HepG2 (cell line): ENCODE data around the gene EEF1AKMT4. TPM values are rescaled to one million over a fixed set of nuclear protein-coding genes. Genes with fewer than 3 reads are reported as not detected.

Experiments
- ATAC-seq: fragments of 200-7000 bp; cut with Tn5 transposase; 3 replicates; pipeline ENCODE4 v1.9.1; 2020; ENCODE audit warnings: mild to moderate bottlenecking, moderate library complexity
- BruUV-seq: library from RNA; stranded (reverse); fragments of 400-500 nt; replicated peaks from 2 replicates; lab custom pipeline; 2021; lab: Mats Ljungman, UMichigan
- CTCF ChIA-PET: fragments of 300-600 bp; formaldehyde crosslinking; extraction: SDS; loops from one replicate; lab custom pipeline; 2021; ENCODE audit warnings: low total read pairs, inconsistent platforms, low intra/inter-chr PET ratio; lab: Yijun Ruan, JAX
- POLR2A ChIA-PET: fragments of 350-600 bp; sonication (Branson Sonifier 250); formaldehyde crosslinking; loops from one replicate; lab custom pipeline; 2020; ENCODE audit warnings: antibody characterized with exemption, inconsistent platforms; lab: Yijun Ruan, JAX
- DNase-seq: peaks from one replicate; pipeline ENCODE4 v3.0.0-alpha.2; 2015; ENCODE audit warnings: low spot score
- FAIRE-seq: peaks from 3 replicates; lab custom pipeline; 2011; peaks lifted over from hg19 to GRCh38; lab: Jason Lieb, UNC
- H2AFZ ChIP-seq: one replicate; pipeline ENCODE4 v1.6.1; 2011; ENCODE audit warnings: low read length, inconsistent platforms
- H3K27ac ChIP-seq: fragments of 300-600 bp; 3 replicates; pipeline ENCODE4 v1.8.0; 2011; ENCODE audit warnings: mixed run types, mild to moderate bottlenecking, mixed read lengths, low read length, inconsistent platforms; ENCODE audit not compliant: insufficient read depth; ENCODE audit errors: extremely low read length
- H3K27me3 ChIP-seq, 2 experiments: fragments of 200-600 bp in 1 of 2; 2 replicates in 1 of 2; 3 replicates in 1 of 2; pipeline versions ENCODE4 v1.6.0 to v1.8.0; 2011; ENCODE audit warnings: low read length in 2 of 2, mild to moderate bottlenecking in 2 of 2, moderate library complexity in 2 of 2, inconsistent platforms in 1 of 2; ENCODE audit not compliant: insufficient read depth in 2 of 2, control insufficient read depth in 1 of 2
- H3K36me3 ChIP-seq, 2 experiments: fragments of 200-600 bp in 1 of 2; replicated peaks in 1 of 2; 2 replicates in 1 of 2; 3 replicates in 1 of 2; pipeline versions ENCODE4 v1.5.1 to v1.8.0; 2011; ENCODE audit warnings: low read length in 2 of 2, inconsistent platforms in 1 of 2; ENCODE audit not compliant: insufficient read depth in 2 of 2, control insufficient read depth in 1 of 2
- H3K4me1 ChIP-seq: 2 replicates; pipeline ENCODE4 v1.5.1; 2012; ENCODE audit warnings: low read length, inconsistent platforms; ENCODE audit not compliant: insufficient read depth
- H3K4me2 ChIP-seq: 2 replicates; pipeline ENCODE4 v1.6.0; 2011; ENCODE audit warnings: low read depth, low read length, inconsistent platforms
- H3K4me3 ChIP-seq, 3 experiments: fragments of 200-600 bp in 1 of 3; sonication (generic), shearing (Covaris generic) in 1 of 3; replicated peaks in 1 of 3; 2 replicates each; pipeline ENCODE4 v1.5.1; 2011 to 2016; ENCODE audit warnings: low read length in 3 of 3, inconsistent platforms in 2 of 3, low read depth in 2 of 3, mild to moderate bottlenecking in 2 of 3, control low read depth in 1 of 3, mixed read lengths in 1 of 3; ENCODE audit not compliant: insufficient read depth in 1 of 3
- H3K79me2 ChIP-seq: one replicate; pipeline ENCODE4 v1.6.1; 2011; ENCODE audit warnings: low read length, inconsistent platforms; ENCODE audit not compliant: insufficient read depth
- H3K9ac ChIP-seq: 2 replicates; pipeline ENCODE4 v1.6.0; 2011; ENCODE audit warnings: mild to moderate bottlenecking, low read depth, low read length, inconsistent platforms; ENCODE audit not compliant: insufficient read depth
- H3K9me3 ChIP-seq: 2 replicates; pipeline ENCODE4 v1.5.1; 2012; ENCODE audit warnings: mild to moderate bottlenecking, low read length
- H4K20me1 ChIP-seq: 2 replicates; pipeline ENCODE4 v1.6.0; 2011; ENCODE audit warnings: inconsistent platforms, mild to moderate bottlenecking, low read length, moderate library complexity; ENCODE audit not compliant: insufficient read depth
- CBX2 ChIP-seq, 2 experiments: fragments of 200-600 bp in 1 of 2; sonication (generic); formaldehyde crosslinking in 1 of 2; IDR thresholded peaks; 2 replicates each; pipeline versions ENCODE4 v1.7.0 to v1.8.1; 2018 to 2022; ENCODE audit warnings: low read depth in 2 of 2, low read length in 1 of 2, mild to moderate bottlenecking in 1 of 2, missing genetic modification reagents in 1 of 2
- FOXC1 ChIP-seq: sonication (generic); formaldehyde crosslinking; IDR thresholded peaks from 2 replicates; pipeline ENCODE4 v1.8.0; 2022; ENCODE audit warnings: mild to moderate bottlenecking, missing genetic modification reagents, borderline replicate concordance
- RARG ChIP-seq: sonication (generic); formaldehyde crosslinking; IDR thresholded peaks from 2 replicates; pipeline ENCODE4 v1.4.0; 2020; ENCODE audit warnings: low read depth, mild to moderate bottlenecking, missing genetic modification reagents
- RXRB ChIP-seq: IDR thresholded peaks from 2 replicates; pipeline ENCODE4 v1.6.1; 2016; ENCODE audit warnings: borderline replicate concordance, missing genetic modification reagents, missing compliant biosample characterization
- STAT5B ChIP-seq: sonication (generic); formaldehyde crosslinking; IDR thresholded peaks from 2 replicates; pipeline ENCODE4 v1.4.0; 2020; ENCODE audit warnings: missing genetic modification reagents
- ZC3H13 ChIP-seq: sonication (generic); formaldehyde crosslinking; IDR thresholded peaks from 2 replicates; pipeline ENCODE4 v1.8.1; 2023; ENCODE audit warnings: mild to moderate bottlenecking, missing genetic modification reagents, moderate library complexity
- ZNF468 ChIP-seq: sonication (generic); formaldehyde crosslinking; IDR thresholded peaks from 2 replicates; pipeline ENCODE4 v1.8.0; 2022; ENCODE audit warnings: mild to moderate bottlenecking, moderate library complexity, missing genetic modification reagents
- WGBS: methylation state at CpG from one replicate; pipeline ENCODE4 v1.1.6; 2017; ENCODE audit warnings: low lambda C conversion rate; 5-methylcytosine and 5-hydroxymethylcytosine counted together
- in situ Hi-C: cut with HindIII; loops from 2 replicates; pipeline ENCODE4 v1.10.0; 2017; ENCODE audit warnings: low pct_unique_long_range_greater_than_20kb; ENCODE audit not compliant: extremely low pct_ligation_motif_present
- intact Hi-C: fragments of 100-400 bp; cut with micrococcal nuclease; formaldehyde crosslinking; loops from one replicate; pipeline ENCODE4 v1.10.0; 2022; ENCODE audit not compliant: unreplicated experiment
- polyA plus RNA-seq, 8 experiments: library from polyadenylated mRNA; depleted of rRNA in 3 of 8; stranded (reverse) in 7 of 8; unstranded in 1 of 8; fragments of >200 nt; fragmentation: Illumina TruSeq in 4 of 8; extraction: Trizol in 4 of 8; gene quantifications; 2 replicates each; pipeline versions ENCODE4 v1.2.1 to v1.2.3, GENCODE V29; 2011 to 2016; ENCODE audit warnings: low read depth in 4 of 8, missing spikeins in 1 of 8, mixed read lengths in 1 of 8; ENCODE audit not compliant: insufficient read depth in 1 of 8
- total RNA-seq, 5 experiments: library from RNA; depleted of rRNA; stranded (reverse); fragments of >200 nt; fragmentation: Illumina TruSeq; extraction: Trizol; gene quantifications; 2 replicates each; pipeline ENCODE4 v1.2.3, GENCODE V29; 2016; ENCODE audit warnings: low read depth in 1 of 5

EEF1AKMT4 gene
- total and polyA plus RNA-seq, 2 of the 13 experiments (the other 11 are each of a cell fraction or from before 2014, with no cell fraction given) = 13.1 to 15.8 TPM

DNA sequence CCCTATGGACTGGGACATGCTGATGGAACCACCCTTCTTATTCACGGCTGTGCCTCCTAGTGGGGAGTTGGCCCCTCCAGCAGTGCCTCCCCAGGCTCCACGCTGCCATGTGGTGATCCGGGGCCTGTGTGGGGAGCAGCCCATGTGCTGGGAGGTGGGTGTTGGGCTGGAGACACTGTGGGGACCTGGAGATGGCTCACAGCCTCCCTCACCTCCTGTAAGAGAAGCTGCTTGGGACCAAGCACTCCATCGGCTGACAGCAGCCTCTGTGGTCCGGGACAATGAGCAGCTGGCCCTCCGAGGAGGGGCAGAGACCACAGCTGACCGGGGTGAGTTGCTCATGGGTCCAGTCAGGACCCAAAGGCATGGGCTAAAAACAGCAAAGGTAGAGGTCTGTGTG, 9.8 kb upstream of the EEF1AKMT4 start:
- Histone ChIP-seq H3K27me3 (peaks cover 7 to 42% of the 10 kb centered on the region in 2 experiments; a peak in 4 of 5 replicates), H3K4me3 (no peak overlapping the region), H3K4me2 (no peak overlapping the region)
- 50% methylated on average over 4 of the region's 7 CpGs for WGBS
- BruUV-seq = no TSS peak
- ATAC-seq = no peak
- intact Hi-C loops = loop anchor here (5.0 to 10.0 kb wide), 2 partner anchors 225 to 342 kb away; partner anchors contain the start of gene ABCC5
- TF ChIP-seq FOXC1 (CRISPR knock-in tag) (no peak), ZNF468 (no peak), ZC3H13 (CRISPR knock-in tag) (no peak), RXRB (no peak), RARG (CRISPR knock-in tag) (no peak), CBX2 (IDR thresholded peaks at IDR 0.05; ENCODE audit: low read depth, low read length) (no peak), CBX2 (CRISPR knock-in tag; IDR thresholded peaks at IDR 0.05; ENCODE audit: low read depth) (no peak), STAT5B (CRISPR knock-in tag) (no peak)
- TF ChIP-seq, all 625 proteins: peak for 0
- Histone ChIP-seq H3K9ac (no peak overlapping the region), H3K79me2 (no peaks in the 10 kb centered on the region), H3K4me1 (peaks cover 24% of the 10 kb centered on the region), H3K27ac (no peak overlapping the region), H4K20me1 (peaks cover 4% of the 10 kb centered on the region), H3K9me3 (no peaks in the 10 kb centered on the region), H2AFZ (no peak overlapping the region), H3K36me3 (peaks cover 10 to 17% of the 10 kb centered on the region in 2 experiments)
- POLR2A ChIA-PET = interaction anchor here (1.1 to 1.3 kb wide), 3 partner anchors 10 to 54 kb away, joined by 3 to 4 read pairs (median 3); partner anchors contain the start of genes ABCF3 and VWA5B2
- CTCF ChIA-PET = no interaction called here
- FAIRE-seq = no peak
- DNase-seq = no peak
- in situ Hi-C loops = no loop called here
